Measurements from ENCODE around the gene KLHL25.

KLHL25 gene

DNA sequence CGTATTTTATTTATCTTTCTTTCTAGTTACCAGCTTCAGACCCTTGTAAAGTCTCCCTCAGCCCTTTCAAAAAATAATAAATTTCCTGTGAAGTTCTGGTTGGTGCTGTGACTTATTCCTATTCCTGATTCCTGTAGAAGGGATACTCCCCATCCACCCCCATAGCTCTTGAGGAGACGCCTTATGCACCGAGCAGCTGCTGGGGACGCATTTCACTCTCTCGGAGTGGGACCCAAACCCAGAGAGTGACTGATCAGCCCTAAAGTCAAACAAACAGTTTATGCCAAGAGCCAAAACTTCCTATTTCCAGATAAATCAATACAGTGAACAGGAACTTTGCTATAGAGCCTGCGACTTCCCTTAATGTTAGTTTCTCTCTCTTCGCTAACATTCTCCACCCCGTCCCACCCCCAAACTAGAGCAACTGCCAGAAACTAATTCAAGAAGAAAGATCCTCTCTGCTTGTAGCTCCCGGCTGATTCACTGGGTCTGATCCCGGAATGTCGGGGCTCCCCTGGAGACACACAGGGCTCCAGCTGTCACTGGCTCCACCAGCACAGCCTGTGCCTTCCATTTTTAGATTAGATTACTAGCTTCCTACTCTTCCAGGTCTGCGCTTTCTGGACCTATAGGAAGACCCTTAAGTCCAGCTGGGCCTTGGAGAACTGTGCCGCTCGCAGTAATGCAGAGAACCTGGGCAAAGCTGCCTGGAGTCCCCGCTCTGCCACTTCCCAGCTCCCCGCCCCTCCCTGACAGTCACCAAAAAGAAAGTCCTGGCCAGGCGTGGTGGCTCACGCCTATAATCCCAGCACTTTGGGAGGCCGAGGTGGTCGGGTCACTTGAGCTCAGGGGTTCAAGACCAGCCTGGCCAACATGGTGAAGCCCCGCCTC, 45.2 kb downstream of the KLHL25 start:
- TF ChIP-seq, protein P1, sequence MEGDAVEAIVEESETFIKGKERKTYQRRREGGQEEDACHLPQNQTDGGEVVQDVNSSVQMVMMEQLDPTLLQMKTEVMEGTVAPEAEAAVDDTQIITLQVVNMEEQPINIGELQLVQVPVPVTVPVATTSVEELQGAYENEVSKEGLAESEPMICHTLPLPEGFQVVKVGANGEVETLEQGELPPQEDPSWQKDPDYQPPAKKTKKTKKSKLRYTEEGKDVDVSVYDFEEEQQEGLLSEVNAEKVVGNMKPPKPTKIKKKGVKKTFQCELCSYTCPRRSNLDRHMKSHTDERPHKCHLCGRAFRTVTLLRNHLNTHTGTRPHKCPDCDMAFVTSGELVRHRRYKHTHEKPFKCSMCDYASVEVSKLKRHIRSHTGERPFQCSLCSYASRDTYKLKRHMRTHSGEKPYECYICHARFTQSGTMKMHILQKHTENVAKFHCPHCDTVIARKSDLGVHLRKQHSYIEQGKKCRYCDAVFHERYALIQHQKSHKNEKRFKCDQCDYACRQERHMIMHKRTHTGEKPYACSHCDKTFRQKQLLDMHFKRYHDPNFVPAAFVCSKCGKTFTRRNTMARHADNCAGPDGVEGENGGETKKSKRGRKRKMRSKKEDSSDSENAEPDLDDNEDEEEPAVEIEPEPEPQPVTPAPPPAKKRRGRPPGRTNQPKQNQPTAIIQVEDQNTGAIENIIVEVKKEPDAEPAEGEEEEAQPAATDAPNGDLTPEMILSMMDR (IDR thresholded peaks at IDR 0.05) = no peak

DNA sequence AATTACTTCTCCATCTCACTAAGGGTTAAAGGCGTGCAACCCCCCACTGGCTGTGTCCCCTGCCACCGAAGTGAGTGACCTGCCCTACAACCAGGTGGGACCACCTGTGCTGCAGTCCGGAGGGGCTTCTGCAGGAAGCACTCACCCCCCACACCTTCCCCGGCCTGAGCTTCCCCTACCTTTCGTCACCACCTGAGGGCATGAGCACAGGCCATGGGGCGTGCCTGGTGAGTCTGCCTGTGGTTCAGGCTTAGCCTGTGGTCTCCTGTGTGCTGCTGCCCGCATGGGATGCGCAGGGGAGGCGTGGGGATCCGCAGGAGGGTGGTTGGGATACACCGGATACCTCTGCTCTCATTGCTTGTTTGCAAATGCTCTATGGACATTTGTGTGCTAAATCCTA, 46.0 kb downstream of the KLHL25 start:
- TF ChIP-seq, protein P1 (IDR thresholded peaks at IDR 0.05) = no peak

- TF ChIP-seq, protein P1 (IDR thresholded peaks at IDR 0.05) = no peak
Observed at GRCh38 chr15:85748176-85748575, 46.5 kb downstream of the KLHL25 start.

DNA sequence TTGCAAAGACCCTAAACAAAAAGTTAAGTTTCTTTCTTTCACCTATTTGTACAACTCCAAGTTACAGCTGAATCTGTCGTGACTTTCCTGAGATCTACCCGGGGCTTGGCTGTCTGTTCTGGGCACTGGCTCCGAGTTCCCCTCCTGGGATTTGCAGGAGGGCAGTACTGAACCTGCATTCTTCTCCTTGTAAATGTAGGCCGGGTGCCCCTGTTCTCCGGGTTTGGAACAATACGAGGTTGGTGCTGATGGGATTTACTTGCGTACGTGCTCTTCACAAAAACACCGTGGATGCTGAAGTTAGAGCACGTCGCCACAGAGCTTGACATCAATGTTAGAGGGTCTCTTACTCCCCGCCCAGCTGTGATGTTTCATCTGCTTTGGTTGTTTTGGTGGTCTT, 48.1 kb downstream of the KLHL25 start:
- TF ChIP-seq, protein P1 (IDR thresholded peaks at IDR 0.05) = no peak

DNA sequence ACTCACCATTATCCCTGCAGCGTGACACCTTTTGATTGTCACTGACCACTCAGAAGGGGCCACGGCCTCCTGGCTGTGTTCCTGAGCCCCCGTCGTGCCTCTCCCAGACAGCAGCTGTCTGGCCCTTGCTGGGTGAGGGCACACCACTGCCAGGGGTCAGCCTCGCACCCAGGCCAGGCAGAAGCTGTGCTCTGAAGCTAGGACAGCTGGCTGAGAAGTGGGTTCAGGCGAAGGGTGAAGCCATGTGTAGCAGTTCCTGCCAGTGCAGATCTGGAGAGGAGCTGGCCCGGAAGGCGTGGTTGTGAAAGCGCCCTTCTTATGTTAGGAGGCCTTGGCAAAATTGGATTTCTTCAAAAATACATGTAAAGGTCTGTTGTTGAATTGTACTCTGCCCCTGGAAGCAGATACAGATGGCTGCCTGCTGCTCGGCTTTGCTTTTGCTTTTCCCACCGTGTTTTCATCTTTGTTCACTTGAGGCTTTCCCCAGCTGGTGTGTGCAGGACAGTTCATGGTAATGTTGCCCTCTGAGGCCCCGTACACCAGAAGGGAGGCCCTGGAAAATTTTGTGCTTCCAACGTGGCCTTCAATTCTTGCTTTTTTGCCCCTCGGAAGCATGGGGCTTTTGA, 49.1 kb downstream of the KLHL25 start:
- TF ChIP-seq, protein P1 (IDR thresholded peaks at IDR 0.05) = no peak

GRCh38 chr15:85745023-85745422, 49.7 kb downstream of the KLHL25 start:
- TF ChIP-seq, protein P1 (IDR thresholded peaks at IDR 0.05) = no peak

DNA sequence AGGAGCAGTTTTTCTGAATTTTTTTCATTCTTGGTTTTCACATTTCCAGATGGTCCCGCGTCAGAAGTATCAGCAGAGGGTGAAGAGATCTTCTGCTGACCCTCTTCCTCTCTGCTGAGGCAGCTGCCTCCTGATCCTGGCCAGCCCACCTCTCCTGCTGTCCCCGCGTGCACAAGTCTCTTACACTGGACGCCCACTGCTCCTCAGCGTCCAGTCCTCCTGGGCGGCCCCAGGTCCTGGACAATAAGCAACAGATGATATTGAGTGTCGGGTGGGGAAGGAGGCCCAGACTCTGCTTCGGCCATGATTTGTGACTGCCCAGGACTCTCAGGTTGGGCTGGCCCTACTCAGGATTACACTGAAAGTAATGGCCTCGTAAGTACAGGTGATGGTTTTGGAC, 50.1 kb downstream of the KLHL25 start:
- TF ChIP-seq, protein P1 (IDR thresholded peaks at IDR 0.05) = no peak

All from LNCAP (cell line).